IMR-90 (cell line): ENCODE results near the gene FLT3. TPM values are rescaled to one million over a fixed set of nuclear protein-coding genes. Genes with fewer than 3 reads are reported as not detected.

Experiments used
- ATAC-seq: fragments of 200-7000 bp; cut with Tn5 transposase; 2 replicates; pipeline ENCODE4 v1.9.1; 2020; ENCODE audit warnings: low read depth, mild to moderate bottlenecking, moderate library complexity
- BruUV-seq: library from RNA; stranded (reverse); fragments of 400-500 nt; replicated peaks from 2 replicates; lab custom pipeline; 2021; lab: Mats Ljungman, UMichigan
- CTCF ChIA-PET: fragments of 300-600 bp; formaldehyde crosslinking; extraction: SDS; loops from one replicate; lab custom pipeline; 2021; ENCODE audit warnings: antibody characterized with exemption; lab: Yijun Ruan, JAX
- POLR2A ChIA-PET: fragments of 300-600 bp; sonication (Branson Sonifier 250); formaldehyde crosslinking; loops from one replicate; lab custom pipeline; 2022; ENCODE audit warnings: antibody characterized with exemption; ENCODE audit not compliant: unreplicated experiment; lab: Charles Lee
- DNase-seq: peaks from one replicate; pipeline ENCODE4 v3.0.0; 2013
- H2AFZ ChIP-seq: replicated peaks from 2 replicates; pipeline ENCODE3; 2013; ENCODE audit warnings: low read length, mild to moderate bottlenecking; ENCODE audit not compliant: poor library complexity
- H2AK5ac ChIP-seq: 2 replicates; pipeline ENCODE4 v1.6.1; 2013; ENCODE audit warnings: low read depth, low read length, inconsistent platforms
- H2AK9ac ChIP-seq: replicated peaks from 2 replicates; pipeline ENCODE3; 2013; ENCODE audit warnings: mild to moderate bottlenecking, low read depth, low read length, moderate library complexity; ENCODE audit not compliant: poor library complexity
- H2BK120ac ChIP-seq: 2 replicates; pipeline ENCODE4 v1.6.1; 2013; ENCODE audit warnings: low read depth, low read length, inconsistent platforms
- H2BK15ac ChIP-seq: 3 replicates; pipeline ENCODE4 v1.6.1; 2013; ENCODE audit warnings: low read depth, low read length, inconsistent platforms
- H2BK20ac ChIP-seq: 2 replicates; pipeline ENCODE4 v1.6.1; 2013; ENCODE audit warnings: low read depth, mild to moderate bottlenecking, inconsistent platforms, low read length, moderate library complexity
- H2BK5ac ChIP-seq: 2 replicates; pipeline ENCODE4 v1.6.1; 2013; ENCODE audit warnings: mild to moderate bottlenecking, low read depth, low read length, inconsistent platforms; ENCODE audit not compliant: poor library complexity, severe bottlenecking
- H3K14ac ChIP-seq: replicated peaks from 2 replicates; pipeline ENCODE4 v1.6.1; 2013; ENCODE audit warnings: low read depth, low read length, inconsistent platforms
- H3K18ac ChIP-seq: 2 replicates; pipeline ENCODE4 v1.6.1; 2013; ENCODE audit warnings: low read depth, low read length, control low read depth
- H3K23ac ChIP-seq: 2 replicates; pipeline ENCODE4 v1.6.1; 2013; ENCODE audit warnings: low read depth, low read length, inconsistent platforms
- H3K27ac ChIP-seq: 2 replicates; pipeline ENCODE4 v1.5.1; 2013; ENCODE audit warnings: mild to moderate bottlenecking, control low read depth, low read length; ENCODE audit not compliant: insufficient read depth
- H3K27me3 ChIP-seq: 2 replicates; pipeline ENCODE4 v1.6.1; 2013; ENCODE audit warnings: low read length; ENCODE audit not compliant: control insufficient read depth, insufficient read depth
- H3K36me3 ChIP-seq: 2 replicates; pipeline ENCODE4 v1.6.1; 2013; ENCODE audit warnings: low read length, mixed read lengths; ENCODE audit not compliant: control insufficient read depth, insufficient read depth
- H3K4ac ChIP-seq: 2 replicates; pipeline ENCODE4 v1.6.1; 2013; ENCODE audit warnings: low read depth, low read length, inconsistent platforms
- H3K4me1 ChIP-seq: 2 replicates; pipeline ENCODE4 v1.6.1; 2013; ENCODE audit warnings: low read length, mixed read lengths; ENCODE audit not compliant: control insufficient read depth, insufficient read depth
- H3K4me2 ChIP-seq: 2 replicates; pipeline ENCODE4 v1.6.1; 2013; ENCODE audit warnings: low read depth, mild to moderate bottlenecking, control low read depth, low read length, moderate library complexity
- H3K4me3 ChIP-seq: 2 replicates; pipeline ENCODE4 v1.5.1; 2013; ENCODE audit warnings: low read depth, mild to moderate bottlenecking, control low read depth, low read length, moderate library complexity; ENCODE audit not compliant: insufficient read depth
- H3K56ac ChIP-seq: 2 replicates; pipeline ENCODE4 v1.6.1; 2013; ENCODE audit warnings: low read length, inconsistent platforms; ENCODE audit not compliant: insufficient read depth; ENCODE audit errors: extremely low read depth
- H3K79me1 ChIP-seq, 2 experiments: 2 replicates each; pipeline ENCODE4 v1.6.1; 2013; ENCODE audit warnings: low read length in 2 of 2, inconsistent platforms in 1 of 2, low read depth in 1 of 2
- H3K9ac ChIP-seq: 2 replicates; pipeline ENCODE4 v1.6.1; 2013; ENCODE audit warnings: low read depth, low read length, control low read depth
- H3K9me1 ChIP-seq: 2 replicates; pipeline ENCODE4 v1.6.1; 2013; ENCODE audit warnings: low read length, inconsistent platforms; ENCODE audit not compliant: insufficient read depth
- H3K9me3 ChIP-seq: 2 replicates; pipeline ENCODE4 v1.6.1; 2013; ENCODE audit warnings: low read length; ENCODE audit not compliant: control insufficient read depth, insufficient read depth
- H4K20me1 ChIP-seq: 2 replicates; pipeline ENCODE4 v1.6.1; 2013; ENCODE audit warnings: low read length, inconsistent platforms; ENCODE audit not compliant: insufficient read depth
- H4K5ac ChIP-seq: 2 replicates; pipeline ENCODE4 v1.6.1; 2013; ENCODE audit warnings: mild to moderate bottlenecking, low read depth, low read length, control low read depth
- H4K8ac ChIP-seq, 2 experiments: 2 replicates each; pipeline ENCODE4 v1.6.1; 2013; ENCODE audit warnings: low read depth in 2 of 2, low read length in 2 of 2, control low read depth in 1 of 2, inconsistent platforms in 1 of 2
- H4K91ac ChIP-seq: 2 replicates; pipeline ENCODE4 v1.6.1; 2013; ENCODE audit warnings: low read depth, low read length, inconsistent platforms; ENCODE audit not compliant: insufficient read depth
- BHLHE40 ChIP-seq: fragments of 150-350 bp; IDR thresholded peaks from 2 replicates; pipeline ENCODE4 v1.6.1; 2016; ENCODE audit warnings: mild to moderate bottlenecking, low read depth, low read length
- CEBPB ChIP-seq: IDR thresholded peaks from 2 replicates; pipeline ENCODE4 v1.6.1; 2012; ENCODE audit warnings: low read depth, low read length, improper control_type of control experiment
- CHD1 ChIP-seq: IDR thresholded peaks from 2 replicates; pipeline ENCODE4 v1.6.1; 2012; ENCODE audit warnings: low read depth, low read length, improper control_type of control experiment
- FOS ChIP-seq: fragments of 150-350 bp; IDR thresholded peaks from 2 replicates; pipeline ENCODE4 v1.6.1; 2016; ENCODE audit warnings: low read depth, low read length
- MAFK ChIP-seq: IDR thresholded peaks from 2 replicates; pipeline ENCODE4 v1.6.1; 2012; ENCODE audit warnings: low read depth, low read length, improper control_type of control experiment
- POLR2A ChIP-seq: IDR thresholded peaks from 2 replicates; pipeline ENCODE4 v1.6.1; 2012; ENCODE audit warnings: mild to moderate bottlenecking, low read depth, low read length
- RCOR1 ChIP-seq: IDR thresholded peaks from 2 replicates; pipeline ENCODE4 v1.6.1; 2012; ENCODE audit warnings: mild to moderate bottlenecking, low read length, improper control_type of control experiment; ENCODE audit not compliant: insufficient replicate concordance
- USF2 ChIP-seq: fragments of 150-350 bp; IDR thresholded peaks from 2 replicates; pipeline ENCODE4 v1.6.1; 2017; ENCODE audit warnings: mild to moderate bottlenecking, antibody characterized with exemption, low read length, low read depth
- WGBS, 2 experiments: methylation state at CpG; one replicate each; pipeline versions ENCODE4 v1.1.5 to v1.1.7; 2013; ENCODE audit warnings: missing lambda C conversion rate in 2 of 2; ENCODE audit not compliant: insufficient read length in 1 of 2; ENCODE audit errors: extremely low coverage in 2 of 2; 5-methylcytosine and 5-hydroxymethylcytosine counted together
- dilution Hi-C: fragments of 300-500 bp; cut with HindIII; formaldehyde crosslinking; loops from one replicate; pipeline ENCODE4 v1.14.3; 2018; ENCODE audit warnings: low sequenced_read_pairs; ENCODE audit not compliant: unreplicated experiment
- in situ Hi-C: fragments of 300-500 bp; cut with MboI; formaldehyde crosslinking; loops from 3 replicates; pipeline ENCODE4 v1.14.3; 2019; ENCODE audit warnings: low sequenced_read_pairs, inconsistent platforms, mixed read lengths
- intact Hi-C: fragments of 100-400 bp; cut with micrococcal nuclease; formaldehyde crosslinking; loops from 2 replicates; pipeline ENCODE4 v1.10.0; 2022
- polyA plus RNA-seq, 3 experiments: library from polyadenylated mRNA; depleted of rRNA; stranded (reverse); fragments of >200 nt; gene quantifications; 2 replicates each; pipeline ENCODE4 v1.2.3, GENCODE V29; 2012; ENCODE audit warnings: low replicate concordance in 1 of 3
- total RNA-seq: library from RNA; depleted of rRNA; stranded (reverse); fragments of >200 nt; gene quantifications from 2 replicates; pipeline ENCODE4 v1.2.3, GENCODE V29; 2012

Gene FLT3
- total and polyA plus RNA-seq, 2 of the 4 experiments (the other 2 are of a cell fraction), result not detected

GRCh38 chr13:28027607-28028364 is 72.6 kb downstream of the FLT3 start:
- in situ Hi-C loops, result no loop called here
- H4K5ac ChIP-seq, result no peak overlapping the region
- H3K79me1 ChIP-seq, result no peaks in the 10 kb centered on the region
- POLR2A ChIA-PET, result no interaction called here
- intact Hi-C loops, result no loop called here
- H3K9me1 ChIP-seq, result peaks cover 7% of the 10 kb centered on the region; the same call in 1 of the 2 replicates
- H4K20me1 ChIP-seq, result no peaks in the 10 kb centered on the region
- H2AK9ac ChIP-seq, result no peak overlapping the region
- no peaks in the 10 kb centered on the region for H3K36me3 ChIP-seq
- H3K18ac ChIP-seq, result no peak overlapping the region
- H2BK15ac ChIP-seq, result no peak overlapping the region
- no peak overlapping the region for H4K8ac ChIP-seq
- H2BK120ac ChIP-seq, result no peak overlapping the region
- dilution Hi-C loops, result no loop called here
- H3K4ac ChIP-seq, result no peak overlapping the region
- BruUV-seq, result no TSS peak
- peaks cover 6% of the 10 kb centered on the region for H3K4me1 ChIP-seq
- H3K4me3 ChIP-seq, result no peak overlapping the region
- H3K23ac ChIP-seq, result no peak overlapping the region
- no peak overlapping the region for H2AFZ ChIP-seq
- H2BK5ac ChIP-seq, result no peak overlapping the region
- H3K9ac ChIP-seq, result no peak overlapping the region
- H3K4me2 ChIP-seq, result no peak overlapping the region
- WGBS, 2 experiments, result 40% methylated on average over 1 of the region's 8 CpGs; no CpG with 5 or more reads in 1 of the 2 experiments
- H3K56ac ChIP-seq, result no peak overlapping the region
- no peak for DNase-seq
- H3K9me3 ChIP-seq, result peaks cover 2% of the 10 kb centered on the region; the same call in 1 of the 2 replicates
- CTCF ChIA-PET, result interaction anchor here (0.7 kb wide), 1 partner anchor 560 kb away, joined by 5 read pairs; no protein-coding TSS in a partner anchor
- no peak overlapping the region for H3K14ac ChIP-seq
- no peak for ATAC-seq
- no peak overlapping the region for H2BK20ac ChIP-seq
- H4K91ac ChIP-seq, result no peak overlapping the region
- H3K27ac ChIP-seq, result no peak overlapping the region
- TF ChIP-seq RCOR1 (no peak), BHLHE40 (no peak), POLR2A (no peak), CHD1 (no peak), USF2 (no peak), MAFK (no peak), FOS (no peak), CEBPB (no peak)
- H2AK5ac ChIP-seq, result no peak overlapping the region
- peaks cover 6% of the 10 kb centered on the region; the same call in 1 of the 2 replicates for H3K27me3 ChIP-seq
